Gastrocnemius medialis (tissue), 4 donors: Measurements from ENCODE around the gene MAPRE2. TPM values are rescaled to one million over a fixed set of nuclear protein-coding genes. Genes with fewer than 3 reads are reported as not detected.
A peak's percentile ranks its signal among the peaks of the same experiment; 100 is the strongest.

Experiments used
- ATAC-seq, 2 donors: fragments of 150-250 bp; one replicate each; pipeline ENCODE4 v1.9.1; 2016
- DNase-seq, 2 donors: peaks; one replicate each; pipeline ENCODE4 v3.0.0-alpha.2; 2019
- H3K27ac ChIP-seq, 4 donors: fragments of 200-600 bp; sonication (generic); 1 replicate in 1 of 4; 2 replicates in 3 of 4; pipeline ENCODE4 v1.5.1; 2016 to 2018; ENCODE audit warnings: mild to moderate bottlenecking in 2 of 4, moderate library complexity in 1 of 4
- H3K27me3 ChIP-seq, 3 donors: fragments of 200-600 bp; sonication (generic) in 2 of 3; 1 replicate in 1 of 3; 2 replicates in 2 of 3; pipeline versions ENCODE4 v1.5.1 to v1.6.0; 2016 to 2019; ENCODE audit warnings: mild to moderate bottlenecking in 1 of 3, moderate library complexity in 1 of 3
- H3K36me3 ChIP-seq, 2 donors: fragments of 200-600 bp; sonication (generic) in 1 of 2; one replicate each; pipeline ENCODE4 v1.5.1; 2017 to 2018
- H3K4me1 ChIP-seq, 2 donors: fragments of 200-600 bp; sonication (generic) in 1 of 2; one replicate each; pipeline ENCODE4 v1.5.1; 2016 to 2017; ENCODE audit warnings: mild to moderate bottlenecking in 2 of 2
- H3K4me3 ChIP-seq, 4 donors: fragments of 200-600 bp; sonication (generic) in 3 of 4; 1 replicate in 1 of 4; 2 replicates in 3 of 4; pipeline ENCODE4 v1.5.1; 2016 to 2019; ENCODE audit warnings: mild to moderate bottlenecking in 2 of 4
- H3K9me3 ChIP-seq, 3 donors: fragments of 200-600 bp; sonication (generic) in 2 of 3; 1 replicate in 1 of 3; 2 replicates in 2 of 3; pipeline ENCODE4 v1.5.1; 2016 to 2019
- CTCF ChIP-seq, 5 experiments: fragments of 450-650 bp in 3 of 5; fragments of 200-600 bp in 2 of 5; sonication (generic) in 2 of 5; IDR thresholded peaks in 4 of 5; conservative IDR thresholded peaks in 1 of 5; 1 replicate in 4 of 5; 2 replicates in 1 of 5; pipeline ENCODE4 v1.5.1; 2016 to 2019; ENCODE audit warnings: antibody characterized with exemption in 5 of 5, mild to moderate bottlenecking in 3 of 5, moderate library complexity in 3 of 5
- POLR2A ChIP-seq, 2 donors: fragments of 450-650 bp; IDR thresholded peaks; one replicate each; pipeline ENCODE4 v1.6.1; 2017; ENCODE audit warnings: antibody characterized with exemption in 2 of 2, mild to moderate bottlenecking in 2 of 2, moderate library complexity in 2 of 2
- in situ Hi-C, 4 donors: fragments of 200-750 bp; cut with MboI; loops; one replicate each; pipeline versions ENCODE4 v1.15.0 to v1.8.0; 2017; ENCODE audit warnings: low sequenced_read_pairs in 4 of 4
- intact Hi-C: fragments of 100-400 bp; cut with DNase I; formaldehyde crosslinking; loops from one replicate; pipeline ENCODE4 v1.15.1; 2023; ENCODE audit warnings: low total_unique reads
- total RNA-seq, 4 donors: library from RNA; depleted of rRNA; stranded (reverse); fragments of >200 nt; gene quantifications; one replicate each; pipeline versions ENCODE4 v1.1.0 to v1.2.3, GENCODE V29; 2016

The MAPRE2 gene
- total RNA-seq, 4 donors from 2014 or later, result 21.3 to 46.2 (median 34.4) TPM

DNA sequence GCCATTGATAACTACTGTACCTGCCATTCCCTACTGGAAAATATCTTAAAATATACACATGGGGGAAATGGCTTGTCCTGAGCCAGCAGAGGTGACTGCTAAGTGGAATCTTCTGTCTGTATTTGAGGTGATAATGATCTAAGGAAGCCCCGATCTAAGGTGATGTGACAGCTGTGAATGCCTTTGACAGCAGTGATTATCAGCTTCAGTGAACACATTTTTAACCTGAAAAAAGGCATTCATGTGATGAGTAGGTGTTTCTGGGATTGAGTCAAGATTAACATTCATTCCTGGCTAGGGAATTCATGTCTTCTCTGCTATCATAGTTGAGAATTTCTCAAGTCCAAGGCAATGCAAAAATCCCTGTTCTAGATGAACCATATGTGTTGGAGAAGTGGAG, 9.1 kb upstream of the MAPRE2 start:
- in situ Hi-C loops, result no loop called here

DNA sequence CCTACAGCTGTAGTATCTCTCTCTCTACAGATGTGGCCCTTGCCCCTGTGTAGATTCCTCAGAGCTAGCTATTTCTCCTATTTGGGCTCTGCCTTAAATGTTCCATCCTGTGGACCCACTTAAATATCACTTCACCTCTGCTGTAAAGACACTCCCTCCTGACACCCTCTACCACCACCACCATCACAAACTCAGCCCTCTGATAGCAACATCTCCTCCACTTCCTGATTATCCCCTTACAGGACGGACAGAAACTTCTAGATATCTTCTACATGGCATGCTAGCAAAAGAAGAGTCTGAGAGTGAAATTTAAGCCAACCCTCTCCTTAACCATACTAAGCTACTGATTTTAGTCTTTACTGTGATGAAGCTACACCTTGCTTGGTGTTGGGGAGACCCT, 3.2 kb upstream of the MAPRE2 start:
- Histone ChIP-seq H3K27ac (peak overlapping the region; percentile 84 to 90 (median 87)), H3K4me1 (peaks cover 20 to 22% of the 10 kb centered on the region in 2 donors), H3K36me3 (no peaks in the 10 kb centered on the region), H3K27me3 (no peaks in the 10 kb centered on the region), H3K9me3 (no peaks in the 10 kb centered on the region), H3K4me3 (no peak overlapping the region)
- intact Hi-C loops (no loop called here), in situ Hi-C loops (no loop called here)
- DNase-seq, result no peak
- no peak for TF ChIP-seq CTCF (IDR thresholded peaks at IDR 0.05 in 4 of 5, conservative IDR thresholded peaks at IDR 0.05 in 1 of 5)
- TF ChIP-seq POLR2A (IDR thresholded peaks at IDR 0.05), result no peak
- ATAC-seq, result no peak

More for the DNA sequence above, 9.1 kb upstream of the MAPRE2 start:
- H3K4me3 ChIP-seq, result no peak overlapping the region
- peaks cover 17 to 23% of the 10 kb centered on the region in 2 donors for H3K4me1 ChIP-seq
- intact Hi-C loops, result no loop called here
- TF ChIP-seq CTCF (IDR thresholded peaks at IDR 0.05 in 4 of 5, conservative IDR thresholded peaks at IDR 0.05 in 1 of 5) (no peak), POLR2A (IDR thresholded peaks at IDR 0.05) (no peak)
- no peaks in the 10 kb centered on the region for H3K36me3 ChIP-seq
- DNase-seq, result no peak
- H3K27me3 ChIP-seq, result no peaks in the 10 kb centered on the region
- no peak for ATAC-seq
- H3K27ac ChIP-seq, result peak overlapping the region in 1 of 4 donors; percentile 13
- no peaks in the 10 kb centered on the region for H3K9me3 ChIP-seq

DNA sequence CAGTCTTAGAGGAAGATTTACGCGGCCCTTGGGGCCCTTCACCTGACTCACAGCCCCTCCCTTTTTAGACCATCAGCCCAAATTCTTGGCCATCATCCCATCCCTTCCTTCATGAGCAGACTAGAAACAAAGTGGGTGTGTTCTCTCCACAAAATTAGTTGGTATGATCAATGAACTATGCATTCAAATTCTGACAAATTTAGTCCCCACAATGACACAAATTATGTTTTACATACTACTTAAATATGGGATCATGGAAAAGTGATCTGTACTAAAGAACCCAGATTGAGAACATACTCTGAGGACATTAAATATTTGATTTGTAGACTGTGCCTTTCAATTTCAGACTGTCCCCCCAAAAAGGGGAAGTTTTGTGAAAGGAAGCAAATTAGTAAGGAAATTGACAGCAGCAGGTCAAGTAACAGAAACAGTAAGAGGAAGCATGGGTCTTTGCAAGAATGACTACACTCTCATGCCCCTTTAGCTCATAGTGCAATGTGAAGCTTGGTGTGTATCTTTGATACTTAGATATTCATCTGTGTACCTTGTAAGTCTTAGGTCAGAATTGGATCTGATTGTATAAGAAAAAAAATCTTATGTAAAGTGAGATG, 2.2 kb upstream of the MAPRE2 start:
- TF ChIP-seq CTCF (IDR thresholded peaks at IDR 0.05 in 4 of 5, conservative IDR thresholded peaks at IDR 0.05 in 1 of 5) (no peak), POLR2A (IDR thresholded peaks at IDR 0.05) (no peak)
- no peaks in the 10 kb centered on the region for H3K9me3 ChIP-seq
- no peaks in the 10 kb centered on the region for H3K36me3 ChIP-seq
- peaks cover 30 to 32% of the 10 kb centered on the region in 2 donors for H3K4me1 ChIP-seq
- H3K27me3 ChIP-seq, result no peaks in the 10 kb centered on the region
- peak overlapping the region; percentile 84 to 90 (median 87) for H3K27ac ChIP-seq
- in situ Hi-C loops (no loop called here), intact Hi-C loops (no loop called here)
- H3K4me3 ChIP-seq, result no peak overlapping the region
- ATAC-seq (no peak), DNase-seq (no peak)

DNA sequence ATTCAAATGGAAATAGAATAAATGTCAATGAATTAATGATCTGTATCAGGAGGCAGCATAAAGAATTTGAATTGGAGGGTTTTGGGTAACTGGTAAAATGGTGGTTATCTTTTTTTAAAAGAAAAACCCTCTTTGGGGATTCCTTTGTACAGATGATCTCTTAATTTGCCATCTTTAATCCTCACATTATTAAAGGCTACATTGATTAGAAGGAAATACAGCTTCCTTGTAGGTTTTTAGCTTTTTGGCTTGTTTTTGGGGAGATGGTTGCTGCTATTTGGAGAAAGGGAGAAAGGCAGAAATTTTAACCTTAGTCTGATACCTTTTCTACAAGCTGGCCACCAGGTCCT, 600 bp upstream of the MAPRE2 start:
- in situ Hi-C loops (no loop called here), intact Hi-C loops (loop anchor here (2.0 to 10.0 kb wide), 4 partner anchors 37 to 158 kb away; no protein-coding TSS in a partner anchor)
- Histone ChIP-seq H3K9me3 (no peaks in the 10 kb centered on the region), H3K4me3 (peak overlapping the region; percentile 64 to 90 (median 84)), H3K27me3 (no peaks in the 10 kb centered on the region), H3K4me1 (peaks cover 46 to 47% of the 10 kb centered on the region in 2 donors), H3K27ac (peak overlapping the region; percentile 84 to 90 (median 87)), H3K36me3 (no peaks in the 10 kb centered on the region)
- DNase-seq (no peak), ATAC-seq (no peak)
- TF ChIP-seq POLR2A (IDR thresholded peaks at IDR 0.05) (no peak), CTCF (IDR thresholded peaks at IDR 0.05 in 4 of 5, conservative IDR thresholded peaks at IDR 0.05 in 1 of 5) (no peak)
